ENCODE measurements around the gene FBXO36. TPM values are rescaled to one million over a fixed set of nuclear protein-coding genes. Genes with fewer than 3 reads are reported as not detected.

Gene FBXO36, protein sequence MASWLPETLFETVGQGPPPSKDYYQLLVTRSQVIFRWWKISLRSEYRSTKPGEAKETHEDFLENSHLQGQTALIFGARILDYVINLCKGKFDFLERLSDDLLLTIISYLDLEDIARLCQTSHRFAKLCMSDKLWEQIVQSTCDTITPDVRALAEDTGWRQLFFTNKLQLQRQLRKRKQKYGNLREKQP
- 2.8 TPM for total RNA-seq
- polyA plus RNA-seq (ENCODE audit: insufficient read depth in 1 of 8, insufficient read length in 8 of 8, low replicate concordance in 1 of 8): 1 to 10 TPM; 2.2 to 3.2 (median 2.5) TPM
- long read RNA-seq, donor 1, partial matches to known transcripts: 0 of 2 reads
- long read RNA-seq, donor 1, other reads (novel, unspliced or antisense): 0 of 2 reads
- long read RNA-seq, donor 2: 0 reads
- long read RNA-seq, donor 3, partial matches to known transcripts: 0 of 1 reads
- long read RNA-seq, donor 3, other reads (novel, unspliced or antisense): 0 of 1 reads
- long read RNA-seq, donor 4: 0 reads
- long read RNA-seq, donor 5, partial matches to known transcripts: 0 of 3 reads
- long read RNA-seq, donor 5, other reads (novel, unspliced or antisense): 0 of 3 reads
- long read RNA-seq, donor 6, partial matches to known transcripts: 0 of 4 reads
- long read RNA-seq, donor 6, other reads (novel, unspliced or antisense): 0 of 4 reads
- long read RNA-seq, donor 7, transcript FBXO36-201 (4 exons, 2,810 nt): major isoform, 5 of 5 reads
- long read RNA-seq, donor 7, partial matches to known transcripts: 0 of 5 reads
- long read RNA-seq, donor 7, other reads (novel, unspliced or antisense): 0 of 5 reads
- long read RNA-seq, donor 8, partial matches to known transcripts: 0 of 1 reads
- long read RNA-seq, donor 8, other reads (novel, unspliced or antisense): 0 of 1 reads
- long read RNA-seq, donor 9, partial matches to known transcripts: 0 of 1 reads
- long read RNA-seq, donor 9, other reads (novel, unspliced or antisense): 0 of 1 reads
- long read RNA-seq, donor 10, partial matches to known transcripts: 0 of 3 reads
- long read RNA-seq, donor 10, other reads (novel, unspliced or antisense): 0 of 3 reads
- long read RNA-seq, donor 11, partial matches to known transcripts: 0 of 2 reads
- long read RNA-seq, donor 11, other reads (novel, unspliced or antisense): 0 of 2 reads

DNA sequence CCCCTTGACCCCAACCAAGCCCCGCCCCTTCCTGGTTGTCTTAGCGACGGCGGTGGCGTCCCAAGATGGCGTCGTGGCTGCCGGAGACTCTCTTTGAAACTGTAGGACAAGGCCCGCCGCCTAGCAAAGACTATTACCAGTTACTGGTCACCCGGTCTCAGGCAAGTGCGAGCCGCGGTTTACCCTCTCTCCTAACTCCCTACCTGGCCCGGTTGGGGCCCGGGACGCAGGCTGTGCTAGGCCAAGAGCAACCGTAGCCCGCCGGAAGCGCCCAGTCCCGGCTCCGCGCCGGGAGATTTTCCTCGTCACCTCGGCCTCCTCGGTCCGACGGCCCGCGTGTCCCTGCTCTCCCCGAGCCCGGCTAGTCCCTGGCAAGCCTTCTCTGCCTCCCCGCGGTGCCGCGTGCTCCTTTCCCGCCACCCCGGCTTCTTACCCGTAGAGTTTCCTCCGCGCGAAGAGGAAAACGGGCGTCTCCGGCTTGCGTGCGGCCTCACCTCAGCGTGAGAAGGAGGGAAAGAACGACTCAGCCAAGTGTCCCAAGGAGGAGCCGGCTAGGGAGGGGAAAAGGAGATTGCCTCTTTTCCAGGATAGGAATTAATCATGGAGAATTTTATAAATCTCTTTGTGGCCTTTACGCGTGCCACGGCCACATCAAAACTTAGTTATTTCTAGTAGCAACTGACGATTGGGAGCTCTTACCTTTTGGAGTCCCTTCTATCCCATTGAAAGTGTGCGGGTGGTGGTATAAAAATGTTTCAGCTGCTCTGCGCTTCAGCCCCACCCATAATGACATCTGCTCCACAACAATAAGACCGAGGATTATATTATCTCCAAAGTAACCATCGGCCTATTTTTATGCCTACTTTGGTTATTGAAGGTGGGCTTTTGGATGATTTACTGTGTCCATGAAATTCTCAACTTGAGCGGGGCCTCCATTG is at the start of gene FBXO36:
FBXO36 (plus strand) TSS at position 55 of the 938 bp plus-strand sequence; CDS start at position 66, 11 bp downstream.
- H3K4me1 ChIP-seq (ENCODE audit: control insufficient read depth, insufficient read depth, low read length): peaks cover 8% of the 10 kb centered on the region
- H3K27me3 ChIP-seq (ENCODE audit: control insufficient read depth, insufficient read depth, low read length): no peaks in the 10 kb centered on the region
- H3K9me3 ChIP-seq (replicated peaks; ENCODE audit: control insufficient read depth, low read depth, low read length): no peaks in the 10 kb centered on the region
- WGBS (ENCODE audit: insufficient coverage): under 1% methylated on average over 50 of the region's 61 CpGs
- peak within 1 kb of the TSS; percentile 96 for H3K4me3 ChIP-seq (ENCODE audit: low read length)
- peak within 1 kb of the TSS; percentile 95 for H3K27ac ChIP-seq (ENCODE audit: low read length)
- no peak for DNase-seq
- peaks cover 2% of the 10 kb centered on the region for H3K36me3 ChIP-seq (ENCODE audit: control insufficient read depth, insufficient read depth, low read length)

DNA sequence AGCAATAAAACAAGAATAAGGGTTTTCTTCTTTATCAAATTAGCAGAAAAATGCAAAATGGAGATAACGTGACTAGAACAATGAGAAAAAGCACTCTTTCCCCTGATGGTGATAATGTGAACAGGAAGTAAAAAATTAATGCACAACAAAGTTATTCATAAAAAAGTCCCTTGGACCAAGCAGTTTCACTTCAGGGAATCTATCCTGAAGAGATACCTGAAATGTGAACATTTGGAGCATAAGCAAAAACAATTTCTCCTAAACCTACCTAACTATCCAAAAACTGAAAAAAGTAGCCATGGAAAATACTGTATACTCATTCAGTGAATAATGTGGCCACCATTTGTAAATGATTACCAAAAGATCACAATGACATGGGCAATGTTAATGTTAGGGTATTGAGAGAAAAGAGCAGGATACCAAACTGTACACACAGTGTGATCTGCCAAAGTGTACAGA is 49.2 kb upstream of the FBXO36 start:
- WGBS (ENCODE audit: insufficient coverage): no CpG with 5 or more reads among the region's 1 CpG
- no peaks in the 10 kb centered on the region for H3K9me3 ChIP-seq (replicated peaks; ENCODE audit: control insufficient read depth, low read depth, low read length)
- H3K4me1 ChIP-seq (ENCODE audit: control insufficient read depth, insufficient read depth, low read length): no peaks in the 10 kb centered on the region
- no peak overlapping the region for H3K27ac ChIP-seq (ENCODE audit: low read length)
- H3K27me3 ChIP-seq (ENCODE audit: control insufficient read depth, insufficient read depth, low read length): no peaks in the 10 kb centered on the region
- H3K36me3 ChIP-seq (ENCODE audit: control insufficient read depth, insufficient read depth, low read length): peaks cover 14% of the 10 kb centered on the region
- H3K4me3 ChIP-seq (ENCODE audit: low read length): no peak overlapping the region
- no peak for DNase-seq

GRCh38 chr2:229874647-229875046 is 47.7 kb upstream of the FBXO36 start:
- peaks cover 18% of the 10 kb centered on the region for H3K36me3 ChIP-seq (ENCODE audit: control insufficient read depth, insufficient read depth, low read length)
- H3K9me3 ChIP-seq (replicated peaks; ENCODE audit: control insufficient read depth, low read depth, low read length): no peaks in the 10 kb centered on the region
- H3K4me3 ChIP-seq (ENCODE audit: low read length): no peak overlapping the region
- no peaks in the 10 kb centered on the region for H3K4me1 ChIP-seq (ENCODE audit: control insufficient read depth, insufficient read depth, low read length)
- H3K27ac ChIP-seq (ENCODE audit: low read length): no peak overlapping the region
- H3K27me3 ChIP-seq (ENCODE audit: control insufficient read depth, insufficient read depth, low read length): no peaks in the 10 kb centered on the region
- no peak for DNase-seq
- 63% methylated on average over 2 of the region's 4 CpGs for WGBS (ENCODE audit: insufficient coverage)

DNA sequence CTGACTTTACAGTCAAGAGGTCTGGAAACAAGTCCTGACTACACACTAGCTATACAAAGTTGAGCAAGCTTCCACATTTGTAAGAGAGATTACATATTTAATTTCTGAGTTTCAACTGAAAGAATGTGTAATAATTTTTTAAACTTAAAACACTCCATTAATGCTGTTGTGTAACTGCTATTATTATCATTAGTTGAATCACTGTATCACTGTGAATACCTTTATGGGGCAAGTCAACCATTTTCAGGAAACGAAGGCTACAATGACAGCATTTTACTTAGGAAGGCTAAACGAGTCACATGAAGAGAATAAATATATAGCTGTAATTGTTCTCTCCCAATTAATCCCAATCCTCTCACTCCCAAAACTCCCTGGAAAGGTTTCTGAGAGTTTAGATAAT is 46.8 kb upstream of the FBXO36 start:
- H3K4me3 ChIP-seq (ENCODE audit: low read length): no peak overlapping the region
- no peak overlapping the region for H3K27ac ChIP-seq (ENCODE audit: low read length)
- H3K27me3 ChIP-seq (ENCODE audit: control insufficient read depth, insufficient read depth, low read length): no peaks in the 10 kb centered on the region
- no peak for DNase-seq
- WGBS (ENCODE audit: insufficient coverage): no CpG with 5 or more reads among the region's 2 CpGs
- no peaks in the 10 kb centered on the region for H3K4me1 ChIP-seq (ENCODE audit: control insufficient read depth, insufficient read depth, low read length)
- H3K9me3 ChIP-seq (replicated peaks; ENCODE audit: control insufficient read depth, low read depth, low read length): no peaks in the 10 kb centered on the region
- peaks cover 15% of the 10 kb centered on the region for H3K36me3 ChIP-seq (ENCODE audit: control insufficient read depth, insufficient read depth, low read length)

- H3K9me3 ChIP-seq (replicated peaks; ENCODE audit: control insufficient read depth, low read depth, low read length): no peaks in the 10 kb centered on the region
- no peak overlapping the region for H3K4me3 ChIP-seq (ENCODE audit: low read length)
- no peak overlapping the region for H3K27ac ChIP-seq (ENCODE audit: low read length)
- 89% methylated on average over 1 of the region's 6 CpGs for WGBS (ENCODE audit: insufficient coverage)
- H3K4me1 ChIP-seq (ENCODE audit: control insufficient read depth, insufficient read depth, low read length): no peaks in the 10 kb centered on the region
- no peak for DNase-seq
- H3K36me3 ChIP-seq (ENCODE audit: control insufficient read depth, insufficient read depth, low read length): peaks cover 12% of the 10 kb centered on the region
- H3K27me3 ChIP-seq (ENCODE audit: control insufficient read depth, insufficient read depth, low read length): no peaks in the 10 kb centered on the region
Measured at GRCh38 chr2:229879191-229879950, 42.9 kb upstream of the FBXO36 start.

DNA sequence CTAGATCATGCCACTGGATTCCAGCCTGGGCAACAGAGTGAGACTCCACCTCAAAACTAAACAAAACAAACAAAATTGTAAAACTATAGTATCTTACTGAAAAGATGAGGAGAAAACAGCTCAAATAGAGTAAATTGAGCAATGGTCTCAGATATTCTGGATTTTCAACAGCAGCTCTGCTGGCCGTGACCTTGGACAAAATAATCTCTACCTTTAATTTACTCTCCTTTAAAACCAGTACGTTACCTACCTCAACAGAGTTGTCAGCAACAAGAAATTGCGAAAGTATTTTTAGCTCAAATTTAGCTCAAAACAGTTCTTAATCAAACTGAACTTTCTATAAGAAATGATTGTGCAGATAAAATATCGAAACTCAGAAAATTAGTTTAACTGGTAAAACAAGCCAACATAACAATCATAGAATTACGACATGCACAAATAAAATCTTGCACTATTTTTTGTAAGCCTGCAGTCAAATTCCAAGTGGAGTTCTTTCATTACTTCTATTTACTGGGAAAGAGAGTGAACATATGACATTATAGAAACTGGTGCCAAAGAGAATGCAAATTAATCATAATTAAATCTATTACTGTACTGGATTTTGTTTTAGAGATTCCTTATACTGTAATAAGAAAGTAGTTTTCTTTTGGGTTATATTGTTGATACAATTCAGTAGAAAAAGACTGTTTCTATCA is 41.3 kb upstream of the FBXO36 start:
- Histone ChIP-seq H3K27ac (ENCODE audit: low read length) (no peak overlapping the region), H3K4me3 (ENCODE audit: low read length) (no peak overlapping the region), H3K4me1 (ENCODE audit: control insufficient read depth, insufficient read depth, low read length) (no peaks in the 10 kb centered on the region), H3K36me3 (ENCODE audit: control insufficient read depth, insufficient read depth, low read length) (peaks cover 12% of the 10 kb centered on the region), H3K9me3 (replicated peaks; ENCODE audit: control insufficient read depth, low read depth, low read length) (no peaks in the 10 kb centered on the region), H3K27me3 (ENCODE audit: control insufficient read depth, insufficient read depth, low read length) (no peaks in the 10 kb centered on the region)
- DNase-seq: no peak
- 86% methylated on average over 1 of the region's 5 CpGs for WGBS (ENCODE audit: insufficient coverage)

DNA sequence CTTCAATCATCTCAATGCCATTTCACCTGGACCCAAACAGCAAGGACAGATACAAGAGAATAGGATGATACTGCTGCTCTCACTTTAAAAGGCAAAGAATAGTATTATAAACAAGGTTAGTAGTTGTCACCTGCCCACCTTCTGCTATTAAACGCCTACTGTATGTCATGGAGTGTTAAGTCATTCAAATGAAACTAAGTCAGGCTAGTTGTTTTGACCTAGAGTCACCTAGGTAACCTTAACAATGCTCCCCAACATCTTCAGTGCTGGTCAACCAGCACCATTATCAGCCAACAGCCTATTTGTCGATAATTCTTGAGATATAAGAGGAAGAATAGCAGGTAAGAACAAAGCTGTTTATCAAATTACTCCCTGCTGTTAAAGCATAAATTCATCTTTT is 39.7 kb upstream of the FBXO36 start:
- no peaks in the 10 kb centered on the region for H3K4me1 ChIP-seq (ENCODE audit: control insufficient read depth, insufficient read depth, low read length)
- H3K36me3 ChIP-seq (ENCODE audit: control insufficient read depth, insufficient read depth, low read length): peaks cover 6% of the 10 kb centered on the region
- H3K4me3 ChIP-seq (ENCODE audit: low read length): no peak overlapping the region
- H3K27ac ChIP-seq (ENCODE audit: low read length): no peak overlapping the region
- H3K9me3 ChIP-seq (replicated peaks; ENCODE audit: control insufficient read depth, low read depth, low read length): no peaks in the 10 kb centered on the region
- no CpG with 5 or more reads among the region's 2 CpGs for WGBS (ENCODE audit: insufficient coverage)
- H3K27me3 ChIP-seq (ENCODE audit: control insufficient read depth, insufficient read depth, low read length): no peaks in the 10 kb centered on the region
- no peak for DNase-seq

GRCh38 chr2:229884775-229885699 is 37.3 kb upstream of the FBXO36 start:
- no peak overlapping the region for H3K27ac ChIP-seq (ENCODE audit: low read length)
- H3K9me3 ChIP-seq (replicated peaks; ENCODE audit: control insufficient read depth, low read depth, low read length): no peaks in the 10 kb centered on the region
- no peaks in the 10 kb centered on the region for H3K36me3 ChIP-seq (ENCODE audit: control insufficient read depth, insufficient read depth, low read length)
- DNase-seq: no peak
- 89% methylated on average over 1 of the region's 5 CpGs for WGBS (ENCODE audit: insufficient coverage)
- H3K4me3 ChIP-seq (ENCODE audit: low read length): no peak overlapping the region
- no peaks in the 10 kb centered on the region for H3K27me3 ChIP-seq (ENCODE audit: control insufficient read depth, insufficient read depth, low read length)
- no peaks in the 10 kb centered on the region for H3K4me1 ChIP-seq (ENCODE audit: control insufficient read depth, insufficient read depth, low read length)

Measured in muscle of leg (tissue), 16 donors.